Osteoblast (primary cell): ENCODE results near the gene TENM4. TPM values are rescaled to one million over a fixed set of nuclear protein-coding genes. Genes with fewer than 3 reads are reported as not detected.

ENCODE experiments used
- DNase-seq: peaks from one replicate; pipeline ENCODE4 v3.0.0; 2011; ENCODE audit warnings: low spot score, mixed read lengths; ENCODE audit not compliant: insufficient read length; ENCODE audit errors: missing footprints
- H2AFZ ChIP-seq: 2 replicates; pipeline ENCODE4 v1.6.0; 2011; ENCODE audit warnings: mild to moderate bottlenecking, low read length
- H3K27ac ChIP-seq: 2 replicates; pipeline ENCODE4 v1.5.1; 2011; ENCODE audit warnings: mild to moderate bottlenecking, low read depth, low read length, moderate library complexity
- H3K27me3 ChIP-seq: 2 replicates; pipeline ENCODE4 v1.6.0; 2012; ENCODE audit warnings: mild to moderate bottlenecking, control low read depth, inconsistent platforms, low read length, moderate library complexity; ENCODE audit not compliant: insufficient read depth
- H3K36me3 ChIP-seq: 2 replicates; pipeline ENCODE4 v1.5.1; 2011; ENCODE audit warnings: mild to moderate bottlenecking, low read length, control low read depth, moderate library complexity; ENCODE audit not compliant: insufficient read depth
- H3K4me1 ChIP-seq: 2 replicates; pipeline ENCODE4 v1.5.1; 2011; ENCODE audit warnings: mild to moderate bottlenecking, low read length, control low read depth, moderate library complexity; ENCODE audit not compliant: insufficient read depth
- H3K4me2 ChIP-seq: 2 replicates; pipeline ENCODE4 v1.6.0; 2011; ENCODE audit warnings: mild to moderate bottlenecking, low read length; ENCODE audit not compliant: insufficient read depth
- H3K4me3 ChIP-seq: fragments of 200-600 bp; sonication (generic); 3 replicates; pipeline ENCODE4 v1.5.1; 2012; ENCODE audit warnings: mild to moderate bottlenecking, low read length, inconsistent platforms; ENCODE audit not compliant: insufficient read depth
- H3K79me2 ChIP-seq: 2 replicates; pipeline ENCODE4 v1.6.0; 2012; ENCODE audit warnings: mild to moderate bottlenecking, low read length, control low read depth, inconsistent platforms; ENCODE audit not compliant: insufficient read depth
- H3K9me3 ChIP-seq: 2 replicates; pipeline ENCODE4 v1.5.1; 2011; ENCODE audit warnings: low read depth, low read length, control low read depth
- H4K20me1 ChIP-seq: 2 replicates; pipeline ENCODE4 v1.6.0; 2012; ENCODE audit warnings: mild to moderate bottlenecking, low read length, control low read depth; ENCODE audit not compliant: insufficient read depth
- total RNA-seq: library from RNA; depleted of rRNA; stranded (reverse); fragments of >200 nt; gene quantifications from 2 replicates; pipeline ENCODE4 v1.2.3, GENCODE V29; 2012
- TF ChIP-seq, protein P1 (sequence below): IDR thresholded peaks from 2 replicates; pipeline ENCODE4 v1.5.1; 2011; ENCODE audit warnings: mild to moderate bottlenecking, low read depth, low read length, moderate library complexity; ENCODE audit errors: extremely low read depth

Gene TENM4
- total RNA-seq, 1 donor = 63.3 TPM

DNA sequence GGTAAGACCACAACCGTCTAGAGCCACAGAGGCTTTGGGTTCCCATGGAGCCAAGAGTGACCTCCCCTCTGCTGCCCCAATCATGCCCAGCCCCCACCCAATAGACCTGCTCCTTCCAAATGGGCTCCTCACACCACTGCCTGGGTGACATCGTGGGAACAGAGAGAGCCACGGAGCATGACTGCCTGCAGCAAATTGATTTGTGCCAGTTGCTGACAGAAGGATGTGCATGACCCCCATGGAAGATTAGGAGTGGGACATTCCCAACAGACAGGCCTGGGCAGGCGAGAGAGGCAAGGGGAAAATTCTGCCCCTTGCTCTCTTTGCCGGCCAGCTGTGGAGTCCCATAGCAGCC is 88.5 kb downstream of the TENM4 start:
- no peaks in the 10 kb centered on the region for H3K9me3 ChIP-seq
- TF ChIP-seq, protein P1, sequence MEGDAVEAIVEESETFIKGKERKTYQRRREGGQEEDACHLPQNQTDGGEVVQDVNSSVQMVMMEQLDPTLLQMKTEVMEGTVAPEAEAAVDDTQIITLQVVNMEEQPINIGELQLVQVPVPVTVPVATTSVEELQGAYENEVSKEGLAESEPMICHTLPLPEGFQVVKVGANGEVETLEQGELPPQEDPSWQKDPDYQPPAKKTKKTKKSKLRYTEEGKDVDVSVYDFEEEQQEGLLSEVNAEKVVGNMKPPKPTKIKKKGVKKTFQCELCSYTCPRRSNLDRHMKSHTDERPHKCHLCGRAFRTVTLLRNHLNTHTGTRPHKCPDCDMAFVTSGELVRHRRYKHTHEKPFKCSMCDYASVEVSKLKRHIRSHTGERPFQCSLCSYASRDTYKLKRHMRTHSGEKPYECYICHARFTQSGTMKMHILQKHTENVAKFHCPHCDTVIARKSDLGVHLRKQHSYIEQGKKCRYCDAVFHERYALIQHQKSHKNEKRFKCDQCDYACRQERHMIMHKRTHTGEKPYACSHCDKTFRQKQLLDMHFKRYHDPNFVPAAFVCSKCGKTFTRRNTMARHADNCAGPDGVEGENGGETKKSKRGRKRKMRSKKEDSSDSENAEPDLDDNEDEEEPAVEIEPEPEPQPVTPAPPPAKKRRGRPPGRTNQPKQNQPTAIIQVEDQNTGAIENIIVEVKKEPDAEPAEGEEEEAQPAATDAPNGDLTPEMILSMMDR = no peak
- no peak overlapping the region for H3K4me2 ChIP-seq
- no peak overlapping the region for H3K4me3 ChIP-seq
- no peaks in the 10 kb centered on the region for H3K27me3 ChIP-seq
- DNase-seq = no peak
- no peaks in the 10 kb centered on the region for H4K20me1 ChIP-seq
- H3K36me3 ChIP-seq = no peaks in the 10 kb centered on the region
- H3K79me2 ChIP-seq = no peaks in the 10 kb centered on the region
- H2AFZ ChIP-seq = no peak overlapping the region
- H3K4me1 ChIP-seq = no peaks in the 10 kb centered on the region
- H3K27ac ChIP-seq = no peak overlapping the region

DNA sequence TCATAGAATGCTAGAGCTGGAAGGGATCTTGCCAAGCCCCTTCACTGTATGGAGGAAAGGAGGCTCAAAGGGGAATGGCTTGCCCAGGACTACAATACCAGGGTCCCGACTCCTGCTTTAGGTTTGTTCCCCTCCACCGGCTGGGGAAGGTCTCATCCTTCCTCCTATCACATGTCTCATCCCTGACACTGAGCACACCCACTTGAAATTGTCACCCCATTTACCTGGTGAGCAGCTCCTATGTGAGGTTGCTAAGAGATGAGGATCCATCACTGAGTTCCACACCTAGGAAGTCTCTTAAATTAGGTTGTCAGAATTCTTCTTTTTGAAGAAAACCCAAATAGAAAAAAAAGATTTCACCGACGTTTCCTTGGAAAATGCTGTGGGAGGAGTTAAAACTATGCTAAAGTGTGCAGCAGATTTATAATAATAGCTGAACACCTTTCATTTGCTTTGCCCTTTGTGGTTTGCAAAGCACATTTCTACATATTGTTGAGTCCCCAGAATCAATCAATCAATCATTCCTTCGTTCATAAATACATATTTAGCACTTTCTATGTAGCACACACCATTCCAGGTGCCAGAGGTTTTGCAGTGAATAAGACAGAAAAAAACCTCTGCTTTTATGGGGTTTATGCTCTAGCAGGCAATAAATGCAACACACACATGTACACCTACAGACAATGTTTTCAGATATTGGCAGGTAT is 91.7 kb downstream of the TENM4 start:
- no peaks in the 10 kb centered on the region for H4K20me1 ChIP-seq
- no peak for DNase-seq
- TF ChIP-seq, protein P1 = no peak

DNA sequence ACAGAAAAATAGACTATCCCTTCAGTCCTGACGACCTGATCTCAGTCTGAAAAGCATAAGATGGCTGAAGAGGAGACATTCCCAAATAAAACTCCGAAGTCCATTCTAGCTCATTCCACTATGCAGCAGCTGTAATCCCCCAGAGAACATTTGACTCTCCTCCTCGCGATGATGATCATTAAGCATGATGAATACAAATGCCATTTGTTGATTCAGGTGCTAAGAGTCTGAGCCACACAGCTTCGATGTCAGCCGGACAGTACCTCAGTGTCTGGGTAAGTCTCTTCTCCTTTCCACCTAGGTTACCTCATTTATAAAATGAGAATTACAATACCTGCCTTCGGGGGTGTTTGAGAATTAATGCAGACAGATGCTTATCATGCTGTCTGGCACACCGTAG is 94.8 kb downstream of the TENM4 start:
- no peak overlapping the region for H2AFZ ChIP-seq
- H3K4me1 ChIP-seq = no peaks in the 10 kb centered on the region
- no peaks in the 10 kb centered on the region for H3K79me2 ChIP-seq
- no peak overlapping the region for H3K4me2 ChIP-seq
- peaks cover 3% of the 10 kb centered on the region for H4K20me1 ChIP-seq
- H3K36me3 ChIP-seq = no peaks in the 10 kb centered on the region
- no peaks in the 10 kb centered on the region for H3K27me3 ChIP-seq
- no peak for DNase-seq
- H3K27ac ChIP-seq = no peak overlapping the region
- H3K9me3 ChIP-seq = no peaks in the 10 kb centered on the region
- TF ChIP-seq, protein P1 = no peak
- no peak overlapping the region for H3K4me3 ChIP-seq

More for the DNA sequence above, 91.7 kb downstream of the TENM4 start:
- no peaks in the 10 kb centered on the region for H3K79me2 ChIP-seq
- H3K36me3 ChIP-seq = no peaks in the 10 kb centered on the region
- no peaks in the 10 kb centered on the region for H3K4me1 ChIP-seq
- H3K9me3 ChIP-seq = no peaks in the 10 kb centered on the region
- H3K4me2 ChIP-seq = no peak overlapping the region
- no peak overlapping the region for H2AFZ ChIP-seq
- no peak overlapping the region for H3K4me3 ChIP-seq
- no peak overlapping the region for H3K27ac ChIP-seq
- no peaks in the 10 kb centered on the region for H3K27me3 ChIP-seq

DNA sequence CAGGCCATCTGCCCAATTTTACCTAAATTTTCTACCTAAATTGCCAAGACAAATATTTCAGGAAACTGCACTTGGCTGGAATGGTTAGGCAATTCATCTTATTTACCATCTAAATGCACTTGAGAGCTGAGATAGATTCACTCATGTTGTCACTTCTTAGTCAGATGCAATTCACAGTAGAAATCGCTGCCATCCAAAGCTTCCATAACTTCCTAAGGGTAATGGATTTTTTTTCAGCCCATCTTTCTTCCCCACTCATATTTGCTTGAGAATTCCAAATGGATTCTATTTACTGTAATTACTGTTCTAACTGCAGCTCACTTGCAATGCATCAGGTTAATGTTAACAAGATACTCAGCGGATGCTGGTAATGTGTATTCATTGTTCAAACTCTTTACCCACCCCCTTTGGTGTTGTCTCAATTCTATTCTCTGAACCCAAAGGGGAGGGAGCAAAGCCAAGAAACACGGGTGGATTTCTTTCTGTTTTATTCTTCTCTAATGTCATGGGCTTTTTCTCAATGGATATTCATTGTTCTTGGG is 96.0 kb downstream of the TENM4 start:
- TF ChIP-seq, protein P1 = no peak
- Histone ChIP-seq H3K27me3 (no peaks in the 10 kb centered on the region), H3K4me2 (no peak overlapping the region), H3K9me3 (no peaks in the 10 kb centered on the region), H3K79me2 (no peaks in the 10 kb centered on the region), H2AFZ (no peak overlapping the region), H3K4me1 (no peaks in the 10 kb centered on the region), H4K20me1 (peaks cover 3% of the 10 kb centered on the region), H3K36me3 (no peaks in the 10 kb centered on the region), H3K4me3 (no peak overlapping the region), H3K27ac (no peak overlapping the region)
- DNase-seq = no peak
